PC-3 (cell line): ENCODE measurements around the gene RPS6KA1.

ENCODE experiments used
- EZH2 ChIP-seq: fragments of 300-600 bp; sonication (generic); IDR thresholded peaks from one replicate; pipeline ENCODE4 v1.6.1; 2017; ENCODE audit warnings: antibody characterized with exemption, mild to moderate bottlenecking, low read length; ENCODE audit not compliant: unreplicated experiment
- EZH2phosphoT487 ChIP-seq: fragments of 300-600 bp; sonication (generic); IDR thresholded peaks from 2 replicates; pipeline ENCODE4 v1.6.1; 2018; ENCODE audit warnings: mild to moderate bottlenecking, antibody characterized with exemption, low read length, borderline replicate concordance
- TF ChIP-seq, protein P1 (sequence below): fragments of 300-600 bp; sonication (generic); conservative IDR thresholded peaks from 2 replicates; pipeline ENCODE4 v1.5.1; 2017; ENCODE audit warnings: antibody characterized with exemption, low read depth, mild to moderate bottlenecking, low read length

DNA sequence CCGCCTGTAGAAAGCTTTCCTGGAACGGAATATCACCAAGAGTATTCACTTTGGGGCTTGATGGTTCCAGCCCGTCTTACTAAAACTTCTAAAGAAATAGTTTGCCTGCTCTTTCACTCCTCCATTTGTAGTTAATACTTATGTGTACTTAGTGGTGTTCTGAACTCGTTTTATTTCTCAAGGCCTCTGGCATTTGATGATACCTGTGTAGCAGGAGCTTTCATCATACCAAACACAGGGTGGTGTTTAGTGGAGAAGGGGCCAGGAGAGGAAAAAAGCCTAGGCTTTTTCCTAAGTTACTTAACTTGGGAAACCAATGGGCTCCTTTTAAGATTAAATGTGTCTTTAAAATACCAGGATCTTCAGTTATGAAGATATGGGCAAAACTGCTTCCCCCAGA lies 74.3 kb downstream of the RPS6KA1 start:
- TF ChIP-seq, protein P1, sequence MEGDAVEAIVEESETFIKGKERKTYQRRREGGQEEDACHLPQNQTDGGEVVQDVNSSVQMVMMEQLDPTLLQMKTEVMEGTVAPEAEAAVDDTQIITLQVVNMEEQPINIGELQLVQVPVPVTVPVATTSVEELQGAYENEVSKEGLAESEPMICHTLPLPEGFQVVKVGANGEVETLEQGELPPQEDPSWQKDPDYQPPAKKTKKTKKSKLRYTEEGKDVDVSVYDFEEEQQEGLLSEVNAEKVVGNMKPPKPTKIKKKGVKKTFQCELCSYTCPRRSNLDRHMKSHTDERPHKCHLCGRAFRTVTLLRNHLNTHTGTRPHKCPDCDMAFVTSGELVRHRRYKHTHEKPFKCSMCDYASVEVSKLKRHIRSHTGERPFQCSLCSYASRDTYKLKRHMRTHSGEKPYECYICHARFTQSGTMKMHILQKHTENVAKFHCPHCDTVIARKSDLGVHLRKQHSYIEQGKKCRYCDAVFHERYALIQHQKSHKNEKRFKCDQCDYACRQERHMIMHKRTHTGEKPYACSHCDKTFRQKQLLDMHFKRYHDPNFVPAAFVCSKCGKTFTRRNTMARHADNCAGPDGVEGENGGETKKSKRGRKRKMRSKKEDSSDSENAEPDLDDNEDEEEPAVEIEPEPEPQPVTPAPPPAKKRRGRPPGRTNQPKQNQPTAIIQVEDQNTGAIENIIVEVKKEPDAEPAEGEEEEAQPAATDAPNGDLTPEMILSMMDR, result no peak
- TF ChIP-seq EZH2 (no peak), EZH2phosphoT487 (no peak)
